Renal cortex interstitium (tissue), 11 donors: ENCODE measurements around the gene PEX14. TPM values are rescaled to one million over a fixed set of nuclear protein-coding genes. Genes with fewer than 3 reads are reported as not detected.

Source experiments
- DNase-seq, 11 donors: peaks; one replicate each; pipeline ENCODE4 v3.0.0-alpha.2; 2013; ENCODE audit warnings: low read depth in 9 of 11, low spot score in 4 of 11; ENCODE audit errors: extremely low read depth in 1 of 11
- polyA plus RNA-seq, 3 donors: library from polyadenylated mRNA; unstranded; fragments of 120-200 nt; gene quantifications; one replicate each; pipeline ENCODE4 v1.2.1, GENCODE V29; 2013; ENCODE audit not compliant: insufficient read length in 3 of 3

The PEX14 gene
- polyA plus RNA-seq, 3 donors, result 20.5 to 25.2 (median 24.7) TPM

GRCh38 chr1:10556430-10557005 is 81.8 kb downstream of the PEX14 start:
- no peak for DNase-seq

GRCh38 chr1:10557714-10558113 is 83.0 kb downstream of the PEX14 start:
- DNase-seq, result no peak

GRCh38 chr1:10559386-10559785 is 84.6 kb downstream of the PEX14 start:
- DNase-seq, result no peak

- DNase-seq, result no peak
Measured at GRCh38 chr1:10561497-10561896, 86.7 kb downstream of the PEX14 start.

- DNase-seq, result no peak
Measured at GRCh38 chr1:10561955-10562354, 87.2 kb downstream of the PEX14 start.

GRCh38 chr1:10564063-10564462 is 89.3 kb downstream of the PEX14 start:
- DNase-seq, result no peak

- no peak for DNase-seq
Measured at GRCh38 chr1:10569531-10569930, 94.8 kb downstream of the PEX14 start.

- no peak for DNase-seq
Measured at GRCh38 chr1:10575616-10576015, 100.9 kb downstream of the PEX14 start.

- no peak for DNase-seq
Measured at GRCh38 chr1:10578070-10578469, 103.3 kb downstream of the PEX14 start.

- no peak for DNase-seq
Measured at GRCh38 chr1:10583641-10584040, 108.9 kb downstream of the PEX14 start.

- DNase-seq, result no peak
Measured at GRCh38 chr1:10585242-10585641, 110.5 kb downstream of the PEX14 start.

- no peak for DNase-seq
Measured at GRCh38 chr1:10586125-10586524, 111.4 kb downstream of the PEX14 start.

GRCh38 chr1:10588640-10589039 is 113.9 kb downstream of the PEX14 start:
- no peak for DNase-seq

- no peak for DNase-seq
Measured at GRCh38 chr1:10589074-10589473, 114.3 kb downstream of the PEX14 start.

- DNase-seq, result no peak
Measured at GRCh38 chr1:10591010-10591409, 116.3 kb downstream of the PEX14 start.

- DNase-seq, result peak in 1 of 11 donors; percentile 22
Measured at GRCh38 chr1:10592373-10592772, 117.6 kb downstream of the PEX14 start.

GRCh38 chr1:10593750-10594149 is 119.0 kb downstream of the PEX14 start:
- DNase-seq, result no peak

GRCh38 chr1:10594595-10595223 is 120.0 kb downstream of the PEX14 start:
- no peak for DNase-seq

- no peak for DNase-seq
Measured at GRCh38 chr1:10596780-10597179, 122.0 kb downstream of the PEX14 start.

- DNase-seq, result peak in 1 of 11 donors; percentile 8
Measured at GRCh38 chr1:10597492-10598388, 123.0 kb downstream of the PEX14 start.
